B cell (primary cell): Measurements from ENCODE around the gene AFF3. TPM values are rescaled to one million over a fixed set of nuclear protein-coding genes. Genes with fewer than 3 reads are reported as not detected.

Experiments
- ATAC-seq: fragments of 200-7000 bp; cut with Tn5 transposase; one replicate; pipeline ENCODE4 v1.10.0; 2021; ENCODE audit warnings: low read depth, mild to moderate bottlenecking, moderate number of reproducible peaks, moderate library complexity
- CTCF ChIA-PET: fragments of 350-600 bp; sonication (Branson Sonifier 250); formaldehyde crosslinking; loops from one replicate; lab custom pipeline; 2021; ENCODE audit warnings: antibody characterized with exemption, inconsistent platforms; lab: Charles Lee
- POLR2A ChIA-PET: fragments of 350-600 bp; sonication (Branson Sonifier 250); formaldehyde crosslinking; loops from one replicate; lab custom pipeline; 2021; ENCODE audit warnings: antibody characterized with exemption; lab: Charles Lee
- DNase-seq: peaks from one replicate; pipeline ENCODE4 v3.0.0; 2013
- H2AFZ ChIP-seq: 2 replicates; pipeline ENCODE4 v1.6.1; 2012; ENCODE audit warnings: mild to moderate bottlenecking, low read depth, low read length; ENCODE audit not compliant: insufficient read depth, poor library complexity, severe bottlenecking
- H3K27ac ChIP-seq, 2 donors: 1 replicate in 1 of 2; 2 replicates in 1 of 2; pipeline ENCODE4 v1.5.1; 2012 to 2013; ENCODE audit warnings: low read length in 2 of 2, mild to moderate bottlenecking in 2 of 2, moderate library complexity in 1 of 2
- H3K27me3 ChIP-seq, 4 experiments: fragments of 200-600 bp in 1 of 4; sonication (generic) in 1 of 4; replicated peaks in 1 of 4; 1 replicate in 2 of 4; 2 replicates in 2 of 4; pipeline versions ENCODE4 v1.6.1 to v1.7.0; 2013 to 2016; ENCODE audit warnings: low read length in 3 of 4, mild to moderate bottlenecking in 2 of 4, mixed read lengths in 1 of 4, moderate library complexity in 1 of 4; ENCODE audit not compliant: insufficient read depth in 4 of 4, control insufficient read depth in 3 of 4; ENCODE audit errors: control extremely low read depth in 1 of 4
- H3K36me3 ChIP-seq, 2 experiments: replicated peaks in 1 of 2; 1 replicate in 1 of 2; 2 replicates in 1 of 2; pipeline versions ENCODE4 v1.6.1 to v1.7.1; 2013; ENCODE audit warnings: low read length in 1 of 2; ENCODE audit not compliant: insufficient read depth in 2 of 2, control insufficient read depth in 1 of 2; ENCODE audit errors: control extremely low read depth in 1 of 2, extremely low read depth in 1 of 2
- H3K4me1 ChIP-seq, 2 donors: fragments of 200-600 bp in 1 of 2; sonication (generic) in 1 of 2; 1 replicate in 1 of 2; 2 replicates in 1 of 2; pipeline versions ENCODE4 v1.5.1 to v1.6.1; 2013 to 2017; ENCODE audit warnings: low read length in 2 of 2; ENCODE audit not compliant: control insufficient read depth in 2 of 2, insufficient read depth in 2 of 2
- H3K4me2 ChIP-seq: replicated peaks from 2 replicates; pipeline ENCODE3; 2012; ENCODE audit warnings: mild to moderate bottlenecking, low read depth, low read length; ENCODE audit not compliant: poor library complexity, severe bottlenecking
- H3K4me3 ChIP-seq, 5 experiments: fragments of 200-600 bp in 1 of 5; sonication (generic) in 1 of 5; 1 replicate in 3 of 5; 2 replicates in 2 of 5; pipeline versions ENCODE4 v1.5.1 to v1.7.0; 2011 to 2016; ENCODE audit warnings: low read length in 4 of 5, mild to moderate bottlenecking in 4 of 5, low read depth in 2 of 5, control low read depth in 1 of 5, moderate library complexity in 1 of 5; ENCODE audit not compliant: insufficient read depth in 1 of 5; ENCODE audit errors: control extremely low read depth in 1 of 5, extremely low read depth in 1 of 5
- H3K79me2 ChIP-seq: fragments of 200-600 bp; sonication (generic); one replicate; pipeline ENCODE4 v1.6.0; 2016; ENCODE audit warnings: low read length; ENCODE audit not compliant: control insufficient read depth, insufficient read depth
- H3K9ac ChIP-seq: fragments of 200-600 bp; sonication (generic); 2 replicates; pipeline ENCODE4 v1.6.1; 2017; ENCODE audit warnings: mild to moderate bottlenecking, low read length, moderate library complexity
- H3K9me3 ChIP-seq, 3 donors: one replicate each; pipeline versions ENCODE4 v1.6.1 to v1.7.1; 2013; ENCODE audit warnings: low read length in 2 of 3; ENCODE audit not compliant: control insufficient read depth in 2 of 3, insufficient read depth in 1 of 3; ENCODE audit errors: control extremely low read depth in 1 of 3
- H4K20me1 ChIP-seq: 2 replicates; pipeline ENCODE4 v1.6.0; 2012; ENCODE audit warnings: mild to moderate bottlenecking, low read length; ENCODE audit not compliant: insufficient read depth, control insufficient read depth, poor library complexity, severe bottlenecking
- H3K27ac Mint-ChIP-seq: one replicate; pipeline ENCODE4 v1.8.0; 2021; ENCODE audit warnings: mixed read lengths
- H3K27me3 Mint-ChIP-seq: one replicate; pipeline ENCODE4 v1.8.0; 2021; ENCODE audit warnings: mixed read lengths
- H3K4me1 Mint-ChIP-seq: one replicate; pipeline ENCODE4 v1.8.0; 2021; ENCODE audit warnings: mixed read lengths
- H3K4me3 Mint-ChIP-seq: one replicate; pipeline ENCODE4 v1.8.0; 2021; ENCODE audit warnings: mixed read lengths
- H3K9me3 Mint-ChIP-seq: one replicate; pipeline ENCODE4 v1.8.0; 2022; ENCODE audit warnings: mixed read lengths; ENCODE audit not compliant: insufficient read depth
- EZH2 ChIP-seq: IDR thresholded peaks from 2 replicates; pipeline ENCODE4 v1.6.1; 2012; ENCODE audit warnings: borderline replicate concordance, low read depth, mild to moderate bottlenecking, moderate library complexity, low read length; ENCODE audit not compliant: insufficient read depth, poor library complexity, severe bottlenecking
- WGBS: methylation state at CpG from one replicate; pipeline ENCODE4 v1.1.5; 2013; ENCODE audit warnings: missing lambda C conversion rate; ENCODE audit not compliant: insufficient coverage; 5-methylcytosine and 5-hydroxymethylcytosine counted together
- intact Hi-C: fragments of 100-400 bp; cut with micrococcal nuclease; formaldehyde crosslinking; loops from one replicate; pipeline ENCODE4 v1.10.0; 2022
- polyA plus RNA-seq: library from polyadenylated mRNA; depleted of rRNA; stranded (reverse); fragments of >200 nt; gene quantifications from 2 replicates; pipeline ENCODE4 v1.2.3, GENCODE V29; 2012
- total RNA-seq, 2 donors: library from RNA; stranded (reverse); fragments of 120-200 nt in 1 of 2; gene quantifications; 1 replicate in 1 of 2; 2 replicates in 1 of 2; pipeline versions ENCODE4 v1.2.3 to v1.2.4, GENCODE V29; 2013 to 2022
- TF ChIP-seq, protein P1 (sequence below): fragments of 200-600 bp; IDR thresholded peaks from one replicate; pipeline ENCODE4 v1.8.0; 2022; ENCODE audit warnings: antibody characterized with exemption, mild to moderate bottlenecking

AFF3 gene
- total and polyA plus RNA-seq, 2 donors (not counting 1 experiment from before 2014, with no cell fraction given) = 117 to 830 TPM

DNA sequence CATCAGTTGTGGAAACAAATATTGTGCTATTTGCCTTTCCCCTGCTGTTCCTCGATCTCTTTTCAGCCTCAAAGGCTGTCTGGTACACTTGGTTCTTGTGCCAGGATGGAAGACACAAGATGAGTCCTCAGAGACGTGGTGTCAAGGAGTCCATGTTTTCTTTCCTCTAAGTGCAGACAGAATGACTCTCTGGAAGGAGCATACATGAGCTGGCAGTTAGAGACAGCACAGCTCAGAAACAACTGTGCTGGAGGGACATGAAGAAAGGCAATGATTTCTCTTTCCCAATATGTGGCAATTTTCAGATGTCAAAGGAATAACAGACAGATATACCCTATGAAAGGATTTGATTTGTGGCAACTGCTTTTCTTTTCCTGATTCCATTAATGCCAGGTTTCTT lies 162.2 kb downstream of the AFF3 start:
- no peaks in the 10 kb centered on the region for H3K27me3 ChIP-seq
- no peak overlapping the region for H2AFZ ChIP-seq
- H3K9me3 ChIP-seq = no peaks in the 10 kb centered on the region
- intact Hi-C loops = no loop called here
- Mint-ChIP-seq H3K27ac (no peak overlapping the region), H3K4me3 (no peak overlapping the region), H3K9me3 (no peaks in the 10 kb centered on the region), H3K4me1 (peaks cover 8% of the 10 kb centered on the region), H3K27me3 (no peaks in the 10 kb centered on the region)
- WGBS = 100% methylated on average over 2 of the region's 2 CpGs
- no peak overlapping the region for H3K4me3 ChIP-seq
- DNase-seq (no peak), ATAC-seq (no peak)
- ChIA-PET POLR2A (no interaction called here), CTCF (interaction anchor here (1.4 kb wide), 1 partner anchor 10 kb away, joined by 3 read pairs; no protein-coding TSS in a partner anchor)
- TF ChIP-seq EZH2 = no peak
- TF ChIP-seq, protein P1, sequence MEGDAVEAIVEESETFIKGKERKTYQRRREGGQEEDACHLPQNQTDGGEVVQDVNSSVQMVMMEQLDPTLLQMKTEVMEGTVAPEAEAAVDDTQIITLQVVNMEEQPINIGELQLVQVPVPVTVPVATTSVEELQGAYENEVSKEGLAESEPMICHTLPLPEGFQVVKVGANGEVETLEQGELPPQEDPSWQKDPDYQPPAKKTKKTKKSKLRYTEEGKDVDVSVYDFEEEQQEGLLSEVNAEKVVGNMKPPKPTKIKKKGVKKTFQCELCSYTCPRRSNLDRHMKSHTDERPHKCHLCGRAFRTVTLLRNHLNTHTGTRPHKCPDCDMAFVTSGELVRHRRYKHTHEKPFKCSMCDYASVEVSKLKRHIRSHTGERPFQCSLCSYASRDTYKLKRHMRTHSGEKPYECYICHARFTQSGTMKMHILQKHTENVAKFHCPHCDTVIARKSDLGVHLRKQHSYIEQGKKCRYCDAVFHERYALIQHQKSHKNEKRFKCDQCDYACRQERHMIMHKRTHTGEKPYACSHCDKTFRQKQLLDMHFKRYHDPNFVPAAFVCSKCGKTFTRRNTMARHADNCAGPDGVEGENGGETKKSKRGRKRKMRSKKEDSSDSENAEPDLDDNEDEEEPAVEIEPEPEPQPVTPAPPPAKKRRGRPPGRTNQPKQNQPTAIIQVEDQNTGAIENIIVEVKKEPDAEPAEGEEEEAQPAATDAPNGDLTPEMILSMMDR = no peak
- no peaks in the 10 kb centered on the region for H3K4me1 ChIP-seq
- H3K36me3 ChIP-seq = peaks cover 9 to 58% of the 10 kb centered on the region in 2 experiments
- H3K27ac ChIP-seq = no peak overlapping the region
- no peak overlapping the region for H3K4me2 ChIP-seq
- H3K79me2 ChIP-seq = peaks cover 65% of the 10 kb centered on the region
- H4K20me1 ChIP-seq = peaks cover 41% of the 10 kb centered on the region
- no peak overlapping the region for H3K9ac ChIP-seq

DNA sequence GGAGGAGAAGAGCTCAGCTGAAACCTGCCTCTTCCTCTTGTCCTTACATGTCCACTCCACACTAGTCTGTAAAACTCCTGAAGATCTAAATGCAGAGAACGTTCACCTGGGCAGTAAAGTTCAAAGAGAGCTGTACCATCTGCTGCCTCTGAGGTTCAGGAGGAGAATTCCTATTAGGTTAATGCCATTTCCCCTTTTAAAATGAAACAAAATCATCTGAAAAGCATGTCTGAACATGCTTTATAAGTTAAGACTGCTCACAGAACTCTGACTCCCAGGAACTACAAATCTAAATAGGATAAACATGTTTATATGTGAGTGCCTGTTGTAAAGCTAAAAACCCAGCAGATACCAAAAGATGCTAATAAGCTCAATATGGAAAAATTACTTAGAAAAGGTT lies 164.4 kb downstream of the AFF3 start:
- Histone ChIP-seq H3K4me3 (no peak overlapping the region), H4K20me1 (peaks cover 59% of the 10 kb centered on the region), H3K27ac (no peak overlapping the region), H2AFZ (no peak overlapping the region), H3K27me3 (no peaks in the 10 kb centered on the region), H3K4me1 (no peaks in the 10 kb centered on the region), H3K9me3 (no peaks in the 10 kb centered on the region), H3K9ac (no peak overlapping the region), H3K4me2 (no peak overlapping the region), H3K79me2 (peaks cover 86% of the 10 kb centered on the region), H3K36me3 (peaks cover 8 to 72% of the 10 kb centered on the region in 2 experiments)
- no peaks in the 10 kb centered on the region for H3K9me3 Mint-ChIP-seq
- TF ChIP-seq, protein P1 = no peak
- no peak for TF ChIP-seq EZH2
- POLR2A ChIA-PET = no interaction called here
- intact Hi-C loops = no loop called here
- no peak overlapping the region for H3K4me3 Mint-ChIP-seq
- no CpG with 5 or more reads among the region's 1 CpG for WGBS
- CTCF ChIA-PET = no interaction called here
- H3K4me1 Mint-ChIP-seq = peaks cover 12% of the 10 kb centered on the region
- DNase-seq (no peak), ATAC-seq (no peak)
- no peak overlapping the region for H3K27ac Mint-ChIP-seq
- H3K27me3 Mint-ChIP-seq = no peaks in the 10 kb centered on the region
